Stimulated activated CD8-positive, alpha-beta memory T cell treated with anti-CD3 and anti-CD28 coated beads, Interleukin-15, amount 100 ng/mL, for 1 hour (primary cell): ENCODE results near the gene ACTR6.
"Not testable (repeated sequence)": the region's sequence is repeated elsewhere in the genome, so short reads cannot be mapped to it uniquely, and the experiment has no call there.

Experiments
- DNase-seq: peaks from one replicate; pipeline ENCODE4 v3.0.0-alpha.2; 2020; ENCODE audit warnings: low read depth

Gene ACTR6

DNA sequence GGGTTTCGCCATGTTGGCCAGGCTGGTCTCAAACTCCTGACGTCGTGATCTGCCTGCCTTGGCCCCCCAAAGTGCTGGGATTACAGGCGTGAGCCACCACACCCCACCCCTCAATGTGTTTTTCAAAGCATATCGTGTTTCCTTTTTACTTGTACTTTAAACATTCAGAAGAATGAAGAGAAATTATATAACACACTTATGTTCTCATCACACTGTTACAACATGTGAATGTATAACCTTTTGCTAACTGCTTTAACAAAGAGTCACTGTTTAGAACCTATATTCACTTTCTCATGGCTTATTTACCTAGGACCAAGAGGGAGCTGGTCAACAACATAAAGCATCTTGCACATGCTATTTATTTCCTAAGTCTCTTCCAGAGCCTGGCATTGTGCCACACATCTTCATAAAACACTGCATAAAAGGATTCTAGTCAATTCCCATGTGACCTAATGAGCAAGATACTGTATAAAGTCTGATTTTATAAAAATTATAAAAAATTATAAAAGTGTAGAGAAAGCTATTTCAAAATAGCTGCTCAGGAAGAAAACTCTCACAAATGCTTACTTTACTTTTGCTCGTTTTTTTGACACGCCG, 16.0 kb upstream of the ACTR6 start:
- no peak for DNase-seq

DNA sequence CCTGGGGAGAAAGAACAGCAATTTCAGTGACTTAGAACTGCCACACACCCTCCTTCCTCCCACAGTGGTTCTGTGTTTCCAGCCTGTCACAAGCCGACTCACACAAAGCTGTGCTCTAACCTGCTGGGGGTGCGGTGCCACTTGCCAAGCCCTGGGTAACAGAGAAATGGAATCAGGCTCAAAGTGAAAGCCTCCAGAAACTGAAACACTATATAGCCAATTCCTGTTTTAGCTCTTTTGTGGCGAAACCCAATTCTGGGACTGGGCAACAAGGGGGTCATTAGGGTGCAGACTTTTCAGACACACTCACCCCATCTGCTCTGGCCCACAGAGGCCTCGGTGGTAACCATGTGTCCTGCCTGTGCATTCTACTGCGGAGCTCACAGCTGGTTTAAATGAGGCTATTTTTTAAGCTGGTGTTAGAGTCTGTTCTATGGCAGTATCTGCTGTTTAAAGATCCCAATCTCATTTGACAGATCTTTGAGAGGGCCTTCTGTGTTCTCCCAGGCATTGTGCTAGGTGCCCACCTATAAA, 15.2 kb upstream of the ACTR6 start:
- no peak for DNase-seq

DNA sequence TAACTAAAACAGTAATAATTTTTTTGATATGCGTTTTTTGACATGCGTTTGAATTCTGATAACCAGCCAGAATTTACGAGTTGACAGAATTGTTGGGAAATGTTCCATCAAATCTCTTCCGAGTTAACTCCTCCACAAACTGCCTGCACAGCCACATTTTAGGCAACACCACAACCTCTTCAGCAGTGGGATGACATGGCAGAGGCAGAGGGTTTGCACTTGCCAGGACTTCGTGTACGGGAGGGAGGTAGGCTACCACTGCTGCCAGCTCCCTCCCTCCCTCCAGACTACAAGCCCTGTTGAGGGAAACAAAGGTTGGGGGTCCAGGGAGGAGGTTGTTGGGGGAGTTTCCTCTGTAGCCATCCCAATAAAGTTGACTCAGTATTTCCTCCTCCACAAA, 14.5 kb upstream of the ACTR6 start:
- no peak for DNase-seq

DNA sequence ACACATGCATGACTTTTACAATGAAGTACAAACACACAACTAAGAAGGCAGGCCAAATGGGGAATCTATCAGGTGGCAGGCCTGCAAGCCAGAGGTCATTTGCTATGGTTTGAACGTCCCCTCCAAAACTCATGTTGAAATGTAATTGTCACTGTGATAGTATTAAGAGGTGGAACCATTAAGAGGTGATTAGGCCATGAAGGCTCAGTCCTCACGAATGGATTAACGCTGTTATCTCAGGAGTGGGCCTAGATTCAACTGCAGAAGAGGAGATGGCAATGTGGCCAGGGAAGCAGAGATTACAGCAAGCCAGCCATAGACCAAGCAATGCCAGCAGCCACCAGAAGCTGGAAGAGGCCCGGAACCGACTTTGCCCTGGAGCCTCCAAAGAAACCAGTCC, 13.5 kb upstream of the ACTR6 start:
- no peak for DNase-seq

GRCh38 chr12:100187857-100188519, 12.6 kb upstream of the ACTR6 start:
- DNase-seq = no peak

- DNase-seq = not testable (repeated sequence)
These were observed 11.6 kb upstream of the ACTR6 start for GRCh38 chr12:100188888-100189635.

- DNase-seq = no peak
These were observed 10.8 kb upstream of the ACTR6 start for GRCh38 chr12:100189636-100190394.

DNA sequence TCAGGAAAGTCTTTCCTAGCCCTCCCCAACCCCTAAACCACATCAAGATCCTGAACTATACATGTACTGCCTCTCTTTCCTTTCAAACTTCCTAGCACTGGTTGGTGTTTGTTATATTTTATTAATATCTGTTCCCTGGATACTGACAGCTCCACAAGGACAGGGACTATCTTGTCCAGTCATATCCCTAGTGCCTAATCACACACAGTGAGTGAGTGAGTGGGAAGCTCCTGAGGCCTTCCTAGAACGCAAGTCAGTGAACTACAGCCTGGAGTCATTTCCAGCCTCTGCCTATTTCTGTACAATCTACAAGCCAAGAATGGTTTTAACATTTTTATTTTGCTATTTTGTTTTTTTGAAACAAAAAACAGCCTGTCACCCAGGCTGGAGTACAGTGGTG, 7.5 kb upstream of the ACTR6 start:
- no peak for DNase-seq

DNA sequence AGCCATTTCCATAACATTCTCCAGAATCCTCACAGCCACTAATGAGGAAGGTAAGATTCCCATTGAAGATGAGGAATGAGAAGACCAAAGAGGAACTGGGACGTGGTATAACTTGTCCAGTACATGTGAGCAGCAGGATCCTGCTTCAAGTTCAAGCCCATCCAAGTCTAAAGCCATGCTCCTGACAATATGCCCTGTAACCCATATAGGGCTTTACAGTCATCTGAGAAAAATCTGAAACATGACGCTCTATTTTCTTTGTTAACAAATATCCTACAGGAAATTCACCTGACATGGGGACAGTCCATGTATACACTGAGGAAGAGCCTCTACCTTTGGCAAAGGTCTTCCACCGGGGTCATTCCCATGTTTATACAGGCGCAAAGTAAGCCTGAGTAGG, 3.1 kb upstream of the ACTR6 start:
- DNase-seq = no peak

- DNase-seq = no peak
These were observed 1.6 kb upstream of the ACTR6 start for GRCh38 chr12:100199023-100199346.

GRCh38 chr12:100199347-100200149, 1.1 kb upstream of the ACTR6 start:
- peak; percentile 45 for DNase-seq

- no peak for DNase-seq
These were observed 1.2 kb downstream of the ACTR6 start for GRCh38 chr12:100201604-100202423.

GRCh38 chr12:100207311-100207710, 6.7 kb downstream of the ACTR6 start:
- DNase-seq = no peak

DNA sequence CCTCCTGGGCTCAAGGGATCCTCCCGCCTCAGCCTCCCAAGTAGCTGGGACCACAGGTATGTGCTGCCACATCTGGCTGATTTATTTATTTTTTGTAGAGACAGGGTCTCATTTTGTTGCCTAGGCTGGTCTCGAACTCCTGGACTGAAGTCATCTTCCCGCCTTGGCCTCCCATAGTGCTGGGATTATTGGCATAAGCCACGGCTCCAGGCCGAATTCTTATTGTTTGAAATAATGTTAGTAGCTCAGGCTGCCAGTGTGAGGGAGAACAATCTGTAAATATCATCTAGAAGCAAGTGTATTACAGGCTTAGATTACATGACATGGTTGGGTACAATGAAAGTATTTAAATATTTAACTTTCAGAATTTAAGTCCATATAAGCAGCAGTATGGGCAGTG, 8.2 kb downstream of the ACTR6 start:
- DNase-seq = no peak

DNA sequence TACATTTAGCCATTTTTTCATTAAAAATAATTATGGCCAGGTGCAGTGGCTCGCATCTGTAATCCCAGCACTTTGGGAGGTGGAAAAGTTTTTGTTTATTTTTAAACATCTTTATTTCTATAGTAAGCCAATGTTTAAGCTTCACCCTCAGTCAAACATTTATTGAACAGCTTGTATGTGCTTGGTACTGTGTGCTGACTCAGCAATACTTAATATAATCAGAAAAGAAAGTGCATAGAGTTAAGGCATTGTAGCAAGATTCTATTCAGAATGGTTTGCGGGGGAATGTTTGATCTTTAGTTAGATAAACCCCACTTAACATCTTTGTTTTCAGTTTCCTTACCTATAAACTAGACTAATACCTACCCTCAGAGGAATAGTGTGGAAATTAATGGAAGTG, 11.1 kb downstream of the ACTR6 start:
- no peak for DNase-seq

- no peak for DNase-seq
These were observed 12.6 kb downstream of the ACTR6 start for GRCh38 chr12:100213016-100213891.

DNA sequence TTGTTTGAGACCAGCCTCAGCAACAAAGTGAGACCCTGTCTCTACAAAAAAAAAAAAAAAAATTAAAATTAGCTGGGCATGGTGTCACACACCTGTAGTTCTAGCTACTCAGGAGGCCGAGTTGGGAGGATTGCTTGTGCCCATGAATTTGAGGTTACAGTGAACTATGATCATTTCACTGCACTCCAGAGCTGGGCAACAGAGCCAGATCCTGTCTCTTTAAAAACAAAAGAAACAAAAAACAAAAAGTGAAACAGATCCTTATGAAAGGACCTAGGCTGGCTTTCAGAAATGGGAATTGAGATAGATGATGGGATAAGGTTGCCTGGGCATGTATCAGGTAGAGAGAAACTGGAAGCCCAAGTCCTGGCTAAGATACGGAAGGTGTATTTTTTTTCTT, 13.9 kb downstream of the ACTR6 start:
- no peak for DNase-seq

- no peak for DNase-seq
These were observed 14.6 kb downstream of the ACTR6 start for GRCh38 chr12:100215209-100215608.

DNA sequence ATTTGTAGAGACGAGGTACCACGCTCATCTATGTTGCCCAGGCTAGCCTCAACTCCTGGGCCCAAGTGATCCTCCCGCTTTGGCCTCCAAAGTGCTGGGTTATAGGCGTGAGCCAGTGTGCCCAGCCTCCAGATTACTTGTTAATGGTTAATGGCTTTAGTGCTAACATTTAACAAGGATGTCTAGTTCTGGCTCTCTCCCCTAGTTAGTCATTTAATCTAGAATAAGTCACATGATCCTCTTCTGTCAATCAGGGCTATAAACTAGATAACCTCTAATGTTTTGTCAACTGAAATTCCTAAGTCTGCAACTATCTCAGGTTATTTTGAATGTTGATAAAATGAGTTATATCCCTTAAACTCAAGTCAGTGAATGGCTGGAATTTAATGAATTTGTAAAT, 15.7 kb downstream of the ACTR6 start:
- DNase-seq = no peak
